ENCODE measurements around the gene RLF.

DNA sequence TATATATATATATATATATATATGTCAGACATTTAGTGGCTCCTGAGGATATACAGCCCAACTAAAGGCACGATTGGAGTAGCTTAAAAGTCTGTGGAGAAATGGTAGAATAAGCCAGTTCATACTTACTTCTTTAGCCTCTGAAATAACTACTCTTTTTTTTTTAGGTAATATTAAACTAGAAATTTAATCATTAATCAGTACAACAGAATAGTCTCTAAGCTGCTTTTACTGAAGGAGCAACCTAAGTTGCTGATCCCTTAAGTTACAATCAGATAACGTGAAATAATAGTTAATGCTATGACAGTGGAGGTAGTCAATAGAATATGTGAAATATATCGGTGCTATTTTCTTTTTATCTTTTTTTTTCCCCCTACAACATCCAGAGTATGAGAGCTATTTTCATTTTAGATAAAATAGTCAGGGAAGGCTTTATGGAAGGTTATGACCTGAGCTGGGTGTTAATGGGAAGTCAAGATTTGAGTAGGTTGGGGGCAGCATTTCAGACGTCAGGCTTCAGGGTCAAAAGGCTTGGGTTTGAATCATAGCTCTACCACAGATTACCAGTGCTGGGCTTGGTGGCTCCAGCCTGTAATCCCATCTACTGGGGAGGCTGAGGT is 112.5 kb downstream of the RLF start:
- TF ChIP-seq ESRRA (IDR thresholded peaks at IDR 0.05; ENCODE audit: borderline replicate concordance, low read length) (no peak), CTCF (IDR thresholded peaks at IDR 0.05) (no peak), ZNF302 (CRISPR knock-in tag; IDR thresholded peaks at IDR 0.05) (no peak), PBX3 (IDR thresholded peaks at IDR 0.05) (no peak), MAZ (IDR thresholded peaks at IDR 0.05; ENCODE audit: borderline replicate concordance, low read depth, low read length) (no peak), SMC3 (IDR thresholded peaks at IDR 0.05) (no peak), BHLHE40 (IDR thresholded peaks at IDR 0.05; ENCODE audit: low read depth, low read length) (no peak), POLR2A (IDR thresholded peaks at IDR 0.05; ENCODE audit: low read length) (no peak), RAD21 (conservative IDR thresholded peaks at IDR 0.05 in 1 of 2, IDR thresholded peaks at IDR 0.05 in 1 of 2) (no peak)
